NT2/D1 (cell line): ENCODE data around the gene FRMD4B.

Experiments used
- SUZ12 ChIP-seq: IDR thresholded peaks from 2 replicates; pipeline ENCODE4 v1.6.1; 2011; ENCODE audit not compliant: insufficient read length, insufficient read depth; ENCODE audit errors: extremely low read depth
- YY1 ChIP-seq: IDR thresholded peaks from 2 replicates; pipeline ENCODE4 v1.6.1; 2011; ENCODE audit not compliant: insufficient read length, insufficient read depth
- ZNF274 ChIP-seq: IDR thresholded peaks from 2 replicates; pipeline ENCODE4 v1.6.1; 2011; ENCODE audit warnings: mild to moderate bottlenecking, low read depth, low read length

GRCh38 chr3:69204315-69204957, 181.5 kb downstream of the FRMD4B start:
- TF ChIP-seq YY1 (no peak), SUZ12 (no peak), ZNF274 (no peak)
